SK-N-SH (cell line): ENCODE data around the gene USP2.

Experiments
- EP300 ChIP-seq, 2 experiments: IDR thresholded peaks; 2 replicates each; pipeline versions ENCODE4 v1.4.0 to v1.6.1; 2012; ENCODE audit warnings: borderline replicate concordance in 1 of 2, low read depth in 1 of 2, low read length in 1 of 2
- GABPA ChIP-seq: IDR thresholded peaks from 2 replicates; pipeline ENCODE4 v1.4.0; 2012; ENCODE audit warnings: low read depth, mild to moderate bottlenecking
- JUND ChIP-seq: IDR thresholded peaks from 2 replicates; pipeline ENCODE4 v1.4.0; 2012
- MEF2A ChIP-seq: IDR thresholded peaks from 2 replicates; pipeline ENCODE4 v1.4.0; 2012; ENCODE audit warnings: low read depth, borderline replicate concordance
- MXI1 ChIP-seq: IDR thresholded peaks from 2 replicates; pipeline ENCODE4 v1.6.1; 2012; ENCODE audit warnings: mild to moderate bottlenecking, low read depth, low read length, improper control_type of control experiment
- POLR2AphosphoS5 ChIP-seq: IDR thresholded peaks from 2 replicates; pipeline ENCODE4 v1.6.1; 2012; ENCODE audit warnings: low read depth, low read length
- RAD21 ChIP-seq: IDR thresholded peaks from 2 replicates; pipeline ENCODE4 v1.6.1; 2012; ENCODE audit warnings: mild to moderate bottlenecking, low read length
- RFX5 ChIP-seq: IDR thresholded peaks from 2 replicates; pipeline ENCODE4 v1.6.1; 2012; ENCODE audit warnings: mild to moderate bottlenecking, improper control_type of control experiment, low read length
- SMC3 ChIP-seq: IDR thresholded peaks from 2 replicates; pipeline ENCODE4 v1.6.1; 2012; ENCODE audit warnings: low read depth, low read length, improper control_type of control experiment
- TAF1 ChIP-seq: IDR thresholded peaks from 2 replicates; pipeline ENCODE4 v1.6.1; 2012; ENCODE audit warnings: low read depth, mild to moderate bottlenecking, low read length, moderate library complexity, borderline replicate concordance
- TF ChIP-seq, protein P1 (sequence below): fragments of 200-600 bp; sonication (generic); IDR thresholded peaks from 2 replicates; pipeline ENCODE4 v1.6.1; 2017; ENCODE audit warnings: antibody characterized with exemption, mild to moderate bottlenecking, moderate library complexity
- TF ChIP-seq, protein P2 (sequence below): IDR thresholded peaks from 2 replicates; pipeline ENCODE4 v1.6.1; 2012; ENCODE audit warnings: mild to moderate bottlenecking, low read depth, low read length, moderate library complexity
- TF ChIP-seq, protein P3 (sequence below): IDR thresholded peaks from 2 replicates; pipeline ENCODE4 v1.4.0; 2012; ENCODE audit warnings: low read depth, borderline replicate concordance

GRCh38 chr11:119310682-119311052 is 70.8 kb downstream of the USP2 start:
- TF ChIP-seq JUND (no peak), TAF1 (no peak), MEF2A (no peak), POLR2AphosphoS5 (no peak), RAD21 (no peak), GABPA (no peak), SMC3 (no peak), EP300 (IDR thresholded peaks at IDR 0.05; ENCODE audit: borderline replicate concordance in 1 of 2, low read depth in 1 of 2, low read length in 1 of 2) (no peak), RFX5 (no peak), MXI1 (no peak)
- TF ChIP-seq, protein P1, sequence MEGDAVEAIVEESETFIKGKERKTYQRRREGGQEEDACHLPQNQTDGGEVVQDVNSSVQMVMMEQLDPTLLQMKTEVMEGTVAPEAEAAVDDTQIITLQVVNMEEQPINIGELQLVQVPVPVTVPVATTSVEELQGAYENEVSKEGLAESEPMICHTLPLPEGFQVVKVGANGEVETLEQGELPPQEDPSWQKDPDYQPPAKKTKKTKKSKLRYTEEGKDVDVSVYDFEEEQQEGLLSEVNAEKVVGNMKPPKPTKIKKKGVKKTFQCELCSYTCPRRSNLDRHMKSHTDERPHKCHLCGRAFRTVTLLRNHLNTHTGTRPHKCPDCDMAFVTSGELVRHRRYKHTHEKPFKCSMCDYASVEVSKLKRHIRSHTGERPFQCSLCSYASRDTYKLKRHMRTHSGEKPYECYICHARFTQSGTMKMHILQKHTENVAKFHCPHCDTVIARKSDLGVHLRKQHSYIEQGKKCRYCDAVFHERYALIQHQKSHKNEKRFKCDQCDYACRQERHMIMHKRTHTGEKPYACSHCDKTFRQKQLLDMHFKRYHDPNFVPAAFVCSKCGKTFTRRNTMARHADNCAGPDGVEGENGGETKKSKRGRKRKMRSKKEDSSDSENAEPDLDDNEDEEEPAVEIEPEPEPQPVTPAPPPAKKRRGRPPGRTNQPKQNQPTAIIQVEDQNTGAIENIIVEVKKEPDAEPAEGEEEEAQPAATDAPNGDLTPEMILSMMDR = no peak
- TF ChIP-seq, protein P2, sequence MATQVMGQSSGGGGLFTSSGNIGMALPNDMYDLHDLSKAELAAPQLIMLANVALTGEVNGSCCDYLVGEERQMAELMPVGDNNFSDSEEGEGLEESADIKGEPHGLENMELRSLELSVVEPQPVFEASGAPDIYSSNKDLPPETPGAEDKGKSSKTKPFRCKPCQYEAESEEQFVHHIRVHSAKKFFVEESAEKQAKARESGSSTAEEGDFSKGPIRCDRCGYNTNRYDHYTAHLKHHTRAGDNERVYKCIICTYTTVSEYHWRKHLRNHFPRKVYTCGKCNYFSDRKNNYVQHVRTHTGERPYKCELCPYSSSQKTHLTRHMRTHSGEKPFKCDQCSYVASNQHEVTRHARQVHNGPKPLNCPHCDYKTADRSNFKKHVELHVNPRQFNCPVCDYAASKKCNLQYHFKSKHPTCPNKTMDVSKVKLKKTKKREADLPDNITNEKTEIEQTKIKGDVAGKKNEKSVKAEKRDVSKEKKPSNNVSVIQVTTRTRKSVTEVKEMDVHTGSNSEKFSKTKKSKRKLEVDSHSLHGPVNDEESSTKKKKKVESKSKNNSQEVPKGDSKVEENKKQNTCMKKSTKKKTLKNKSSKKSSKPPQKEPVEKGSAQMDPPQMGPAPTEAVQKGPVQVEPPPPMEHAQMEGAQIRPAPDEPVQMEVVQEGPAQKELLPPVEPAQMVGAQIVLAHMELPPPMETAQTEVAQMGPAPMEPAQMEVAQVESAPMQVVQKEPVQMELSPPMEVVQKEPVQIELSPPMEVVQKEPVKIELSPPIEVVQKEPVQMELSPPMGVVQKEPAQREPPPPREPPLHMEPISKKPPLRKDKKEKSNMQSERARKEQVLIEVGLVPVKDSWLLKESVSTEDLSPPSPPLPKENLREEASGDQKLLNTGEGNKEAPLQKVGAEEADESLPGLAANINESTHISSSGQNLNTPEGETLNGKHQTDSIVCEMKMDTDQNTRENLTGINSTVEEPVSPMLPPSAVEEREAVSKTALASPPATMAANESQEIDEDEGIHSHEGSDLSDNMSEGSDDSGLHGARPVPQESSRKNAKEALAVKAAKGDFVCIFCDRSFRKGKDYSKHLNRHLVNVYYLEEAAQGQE = no peak
- TF ChIP-seq, protein P3, sequence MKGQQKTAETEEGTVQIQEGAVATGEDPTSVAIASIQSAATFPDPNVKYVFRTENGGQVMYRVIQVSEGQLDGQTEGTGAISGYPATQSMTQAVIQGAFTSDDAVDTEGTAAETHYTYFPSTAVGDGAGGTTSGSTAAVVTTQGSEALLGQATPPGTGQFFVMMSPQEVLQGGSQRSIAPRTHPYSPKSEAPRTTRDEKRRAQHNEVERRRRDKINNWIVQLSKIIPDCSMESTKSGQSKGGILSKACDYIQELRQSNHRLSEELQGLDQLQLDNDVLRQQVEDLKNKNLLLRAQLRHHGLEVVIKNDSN = no peak
